K562 (cell line): ENCODE results near the gene MRPL33. TPM values are rescaled to one million over a fixed set of nuclear protein-coding genes. Genes with fewer than 3 reads are reported as not detected.

Experiments used
- ATAC-seq: fragments of 200-7000 bp; cut with Tn5 transposase; 3 replicates; pipeline ENCODE4 v1.9.1; 2020; ENCODE audit warnings: moderate library complexity
- BruUV-seq: library from RNA; stranded (reverse); fragments of 400-500 nt; replicated peaks from 2 replicates; lab custom pipeline; 2021; lab: Mats Ljungman, UMichigan
- CTCF ChIA-PET: fragments of 300-600 bp; formaldehyde crosslinking; extraction: SDS; loops from one replicate; lab custom pipeline; 2021; ENCODE audit warnings: low intra/inter-chr PET ratio; lab: Yijun Ruan, JAX
- POLR2A ChIA-PET: fragments of 300-600, 350-650 bp; sonication (Branson Sonifier 250); formaldehyde crosslinking; extraction: SDS; loops from one replicate; lab custom pipeline; 2021; ENCODE audit warnings: antibody characterized with exemption, inconsistent platforms; lab: Yijun Ruan, JAX
- DNase-seq, 4 experiments: peaks; one replicate each; pipeline versions ENCODE4 v3.0.0 to v3.0.0-alpha.2; 2011 to 2018; ENCODE audit warnings: low spot score in 3 of 4, mixed read lengths in 3 of 4; ENCODE audit errors: extremely low read depth in 1 of 4
- FAIRE-seq: peaks from 2 replicates; lab custom pipeline; 2011; peaks lifted over from hg19 to GRCh38; lab: Jason Lieb, UNC
- H2AFZ ChIP-seq: 2 replicates; pipeline ENCODE4 v1.6.0; 2011; ENCODE audit warnings: low read depth, low read length, control low read depth, inconsistent platforms
- H3K27ac ChIP-seq: fragments of 200-600 bp; 3 replicates; pipeline ENCODE4 v1.8.0; 2011; ENCODE audit warnings: low read depth, mild to moderate bottlenecking, control low read depth, inconsistent platforms, low read length, moderate library complexity, mixed read lengths; ENCODE audit errors: extremely low read depth
- H3K27me3 ChIP-seq, 2 experiments: fragments of 300-600 bp in 1 of 2; 2 replicates in 1 of 2; 3 replicates in 1 of 2; pipeline versions ENCODE4 v1.6.0 to v1.8.0; 2011; ENCODE audit warnings: inconsistent platforms in 2 of 2, low read length in 2 of 2, mild to moderate bottlenecking in 1 of 2, mixed read lengths in 1 of 2, moderate library complexity in 1 of 2; ENCODE audit not compliant: control insufficient read depth in 2 of 2, insufficient read depth in 2 of 2
- H3K36me3 ChIP-seq: fragments of 300-600 bp; 3 replicates; pipeline ENCODE4 v1.8.0; 2011; ENCODE audit warnings: mild to moderate bottlenecking, low read length, inconsistent platforms; ENCODE audit not compliant: control insufficient read depth, insufficient read depth
- H3K4me1 ChIP-seq, 2 experiments: fragments of 200-600 bp in 1 of 2; replicated peaks in 1 of 2; 2 replicates in 1 of 2; 3 replicates in 1 of 2; pipeline versions ENCODE4 v1.5.1 to v1.8.0; 2011; ENCODE audit warnings: inconsistent platforms in 2 of 2, low read length in 2 of 2, mild to moderate bottlenecking in 1 of 2, mixed read lengths in 1 of 2, moderate library complexity in 1 of 2; ENCODE audit not compliant: control insufficient read depth in 2 of 2, insufficient read depth in 2 of 2
- H3K4me2 ChIP-seq: 2 replicates; pipeline ENCODE4 v1.6.1; 2011; ENCODE audit warnings: low read length, control low read depth, inconsistent platforms, mixed read lengths; ENCODE audit not compliant: insufficient read depth
- H3K4me3 ChIP-seq: fragments of 200-600 bp; sonication (generic), shearing (Covaris generic); 2 replicates; pipeline ENCODE4 v1.5.1; 2016; ENCODE audit warnings: control low read depth, inconsistent platforms
- H3K79me2 ChIP-seq: fragments of 200-600 bp; 3 replicates; pipeline ENCODE4 v1.8.0; 2011; ENCODE audit warnings: low read length, inconsistent platforms; ENCODE audit not compliant: control insufficient read depth, insufficient read depth
- H3K9ac ChIP-seq, 2 experiments: 2 replicates each; pipeline versions ENCODE4 v1.6.0 to v1.6.1; 2011; ENCODE audit warnings: low read depth in 2 of 2, low read length in 2 of 2, control low read depth in 1 of 2, inconsistent platforms in 1 of 2, mild to moderate bottlenecking in 1 of 2, mixed read lengths in 1 of 2; ENCODE audit not compliant: insufficient read depth in 1 of 2
- H3K9me1 ChIP-seq: one replicate; pipeline ENCODE4 v1.6.0; 2011; ENCODE audit warnings: inconsistent platforms, mild to moderate bottlenecking, low read length, moderate library complexity; ENCODE audit not compliant: control insufficient read depth, insufficient read depth
- H3K9me3 ChIP-seq: replicated peaks from 2 replicates; pipeline ENCODE4 v1.5.1; 2011; ENCODE audit warnings: low read depth, low read length, inconsistent platforms; ENCODE audit not compliant: control insufficient read depth, insufficient read depth
- H4K20me1 ChIP-seq: replicated peaks from 2 replicates; pipeline ENCODE4 v1.6.1; 2011; ENCODE audit warnings: low read length, inconsistent platforms, mixed read lengths; ENCODE audit not compliant: control insufficient read depth, insufficient read depth
- ADNP ChIP-seq: fragments of 200-800 bp; sonication (Bioruptor generic); IDR thresholded peaks from 2 replicates; pipeline ENCODE4 v1.6.1; 2016; ENCODE audit warnings: missing genetic modification characterization, missing compliant biosample characterization
- ETV5 ChIP-seq: sonication (generic); formaldehyde crosslinking; IDR thresholded peaks from 2 replicates; pipeline ENCODE4 v1.4.0; 2020; ENCODE audit warnings: low read depth, mild to moderate bottlenecking, missing genetic modification reagents
- HNRNPUL1 ChIP-seq: fragments of 200-400 bp; formaldehyde crosslinking; IDR thresholded peaks from 2 replicates; pipeline ENCODE4 v1.6.1; 2017; ENCODE audit warnings: low read length
- PML ChIP-seq: IDR thresholded peaks from 2 replicates; pipeline ENCODE4 v1.6.1; 2012; ENCODE audit warnings: low read length, inconsistent platforms
- PPARD ChIP-seq: fragments of 250-450 bp; sonication (Bioruptor Pico); IDR thresholded peaks from 2 replicates; pipeline ENCODE4 v1.8.0; 2022; ENCODE audit warnings: inconsistent platforms, mild to moderate bottlenecking, moderate library complexity
- TSHZ1 ChIP-seq: fragments of 250-450 bp; sonication (Bioruptor Pico); IDR thresholded peaks from 2 replicates; pipeline ENCODE4 v1.4.0; 2020; ENCODE audit warnings: mild to moderate bottlenecking, moderate library complexity
- ZC3H4 ChIP-seq: sonication (generic); formaldehyde crosslinking; IDR thresholded peaks from 2 replicates; pipeline ENCODE4 v1.9.0; 2021; ENCODE audit warnings: missing genetic modification reagents, borderline replicate concordance
- ZFP1 ChIP-seq: fragments of 450-650 bp; formaldehyde crosslinking; IDR thresholded peaks from 2 replicates; pipeline ENCODE4 v1.4.0; 2020; ENCODE audit warnings: mild to moderate bottlenecking, mixed read lengths
- WGBS: fragments of 100-300 bp; shearing (Covaris generic); methylation state at CpG from one replicate; pipeline ENCODE4 v1.1.6; 2016; ENCODE audit warnings: low coverage, mixed read lengths; ENCODE audit not compliant: insufficient coverage; ENCODE audit errors: missing lambda C conversion rate; 5-methylcytosine and 5-hydroxymethylcytosine counted together
- in situ Hi-C: fragments of 300-500 bp; cut with MboI; formaldehyde crosslinking; loops from 4 replicates; pipeline ENCODE4 v1.15.0; 2018; ENCODE audit warnings: inconsistent platforms, mixed read lengths
- intact Hi-C: fragments of 100-400 bp; cut with micrococcal nuclease; formaldehyde crosslinking; loops from 2 replicates; pipeline ENCODE4 v1.14.2; 2022
- polyA plus RNA-seq, 8 experiments: library from polyadenylated mRNA; depleted of rRNA in 4 of 8; stranded (reverse) in 5 of 8; unstranded in 3 of 8; fragments of >200 nt; fragmentation: Nextera tagmentation in 2 of 8; fragmentation: Illumina TruSeq in 1 of 8; extraction: Ambion mirVana in 2 of 8; extraction: Trizol in 1 of 8; gene quantifications; 2 replicates each; pipeline versions ENCODE4 v1.2.1 to v1.2.3, GENCODE V29; 2011 to 2014; ENCODE audit warnings: inconsistent platforms in 1 of 8, missing spikeins in 1 of 8
- total RNA-seq, 7 experiments: library from RNA; depleted of rRNA in 6 of 7; stranded (reverse); fragments of >200 nt in 6 of 7; fragmentation: Illumina TruSeq in 2 of 7; extraction: Trizol in 2 of 7; gene quantifications; 2 replicates each; pipeline versions ENCODE4 v1.2.1 to v1.2.3, GENCODE V29; 2011 to 2021; ENCODE audit warnings: low replicate concordance in 1 of 7
- TF ChIP-seq, protein P1 (sequence below), 2 experiments: fragments of 450-650 bp in 1 of 2; sonication (generic) in 1 of 2; formaldehyde crosslinking in 1 of 2; IDR thresholded peaks; 2 replicates each; pipeline versions ENCODE4 v1.7.1 to v1.9.0; 2016 to 2022; ENCODE audit warnings: inconsistent platforms in 1 of 2, mild to moderate bottlenecking in 1 of 2, missing genetic modification reagents in 1 of 2

Gene MRPL33
- total and polyA plus RNA-seq, 9 of the 15 experiments (the other 6 are each of a cell fraction or from before 2014, with no cell fraction given) = 68.3 to 338 (median 226) TPM

DNA sequence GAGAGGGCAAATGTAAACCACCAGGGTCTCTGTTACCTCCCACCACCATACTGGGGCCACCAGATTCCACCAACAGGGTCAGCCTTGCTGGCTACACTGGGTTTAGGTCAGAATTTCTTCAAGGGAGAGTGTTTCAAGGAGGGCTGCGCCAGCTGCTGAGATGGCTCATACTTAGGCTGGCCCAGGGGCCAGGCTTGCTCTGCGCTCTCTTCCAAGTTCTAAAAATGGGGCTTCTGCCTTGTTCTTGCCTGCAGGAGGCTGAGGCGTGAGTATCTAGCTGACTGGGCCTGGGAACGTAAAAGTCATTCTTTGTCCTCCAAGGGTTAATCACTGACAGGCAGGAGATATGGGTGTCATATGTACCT lies 28.1 kb downstream of the MRPL33 start:
- Histone ChIP-seq H2AFZ (no peak overlapping the region), H3K27ac (no peak overlapping the region), H3K36me3 (no peaks in the 10 kb centered on the region), H4K20me1 (no peaks in the 10 kb centered on the region; the same call in 1 of the 2 replicates), H3K4me1 (no peaks in the 10 kb centered on the region; a peak in 1 of 5 replicates), H3K4me2 (no peak overlapping the region), H3K79me2 (no peaks in the 10 kb centered on the region), H3K9me3 (no peaks in the 10 kb centered on the region), H3K4me3 (no peak overlapping the region), H3K9me1 (no peaks in the 10 kb centered on the region), H3K27me3 (peaks cover 21 to 43% of the 10 kb centered on the region in 2 experiments), H3K9ac (no peak overlapping the region)
- intact Hi-C loops = no loop called here
- no peak for DNase-seq
- WGBS = 11% methylated on average over 4 of the region's 4 CpGs
- in situ Hi-C loops = no loop called here
- CTCF ChIA-PET = no interaction called here
- no peak for FAIRE-seq
- BruUV-seq = no TSS peak
- ATAC-seq = no peak
- POLR2A ChIA-PET = interaction anchor here (0.6 kb wide), 1 partner anchor 36 kb away, joined by 3 read pairs; no protein-coding TSS in a partner anchor
- TF ChIP-seq ZC3H4 (no peak), PPARD (CRISPR knock-in tag) (no peak), ZFP1 (CRISPR knock-in tag) (no peak), PML (no peak), ADNP (tag) (no peak), ETV5 (CRISPR knock-in tag) (no peak), HNRNPUL1 (no peak), TSHZ1 (no peak)
- TF ChIP-seq, protein P1, sequence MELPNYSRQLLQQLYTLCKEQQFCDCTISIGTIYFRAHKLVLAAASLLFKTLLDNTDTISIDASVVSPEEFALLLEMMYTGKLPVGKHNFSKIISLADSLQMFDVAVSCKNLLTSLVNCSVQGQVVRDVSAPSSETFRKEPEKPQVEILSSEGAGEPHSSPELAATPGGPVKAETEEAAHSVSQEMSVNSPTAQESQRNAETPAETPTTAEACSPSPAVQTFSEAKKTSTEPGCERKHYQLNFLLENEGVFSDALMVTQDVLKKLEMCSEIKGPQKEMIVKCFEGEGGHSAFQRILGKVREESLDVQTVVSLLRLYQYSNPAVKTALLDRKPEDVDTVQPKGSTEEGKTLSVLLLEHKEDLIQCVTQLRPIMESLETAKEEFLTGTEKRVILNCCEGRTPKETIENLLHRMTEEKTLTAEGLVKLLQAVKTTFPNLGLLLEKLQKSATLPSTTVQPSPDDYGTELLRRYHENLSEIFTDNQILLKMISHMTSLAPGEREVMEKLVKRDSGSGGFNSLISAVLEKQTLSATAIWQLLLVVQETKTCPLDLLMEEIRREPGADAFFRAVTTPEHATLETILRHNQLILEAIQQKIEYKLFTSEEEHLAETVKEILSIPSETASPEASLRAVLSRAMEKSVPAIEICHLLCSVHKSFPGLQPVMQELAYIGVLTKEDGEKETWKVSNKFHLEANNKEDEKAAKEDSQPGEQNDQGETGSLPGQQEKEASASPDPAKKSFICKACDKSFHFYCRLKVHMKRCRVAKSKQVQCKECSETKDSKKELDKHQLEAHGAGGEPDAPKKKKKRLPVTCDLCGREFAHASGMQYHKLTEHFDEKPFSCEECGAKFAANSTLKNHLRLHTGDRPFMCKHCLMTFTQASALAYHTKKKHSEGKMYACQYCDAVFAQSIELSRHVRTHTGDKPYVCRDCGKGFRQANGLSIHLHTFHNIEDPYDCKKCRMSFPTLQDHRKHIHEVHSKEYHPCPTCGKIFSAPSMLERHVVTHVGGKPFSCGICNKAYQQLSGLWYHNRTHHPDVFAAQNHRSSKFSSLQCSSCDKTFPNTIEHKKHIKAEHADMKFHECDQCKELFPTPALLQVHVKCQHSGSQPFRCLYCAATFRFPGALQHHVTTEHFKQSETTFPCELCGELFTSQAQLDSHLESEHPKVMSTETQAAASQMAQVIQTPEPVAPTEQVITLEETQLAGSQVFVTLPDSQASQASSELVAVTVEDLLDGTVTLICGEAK (IDR thresholded peaks at IDR 0.05) = no peak
- TF ChIP-seq, protein P1 (CRISPR knock-in tag; IDR thresholded peaks at IDR 0.05) = no peak
